Measurements from ENCODE around the gene WDR20.

WDR20 gene

GRCh38 chr14:102225386-102225785 is 85.7 kb downstream of the WDR20 start:
- Histone ChIP-seq H3K9me3 (ENCODE audit: control insufficient read depth, insufficient read depth, low read length) (no peaks in the 10 kb centered on the region), H3K4me3 (ENCODE audit: low read depth, low read length) (no peak overlapping the region), H3K4me1 (ENCODE audit: control insufficient read depth, insufficient read depth, low read length) (peaks cover 7% of the 10 kb centered on the region), H3K36me3 (ENCODE audit: control insufficient read depth, insufficient read depth, low read length) (peaks cover 2% of the 10 kb centered on the region), H3K9ac (ENCODE audit: low read depth, low read length) (no peak overlapping the region), H3K27me3 (ENCODE audit: control insufficient read depth, insufficient read depth, low read length) (no peaks in the 10 kb centered on the region)

- H3K9ac ChIP-seq (ENCODE audit: low read depth, low read length): no peak overlapping the region
- no peak overlapping the region for H3K4me3 ChIP-seq (ENCODE audit: low read depth, low read length)
- peaks cover 2% of the 10 kb centered on the region for H3K36me3 ChIP-seq (ENCODE audit: control insufficient read depth, insufficient read depth, low read length)
- H3K27me3 ChIP-seq (ENCODE audit: control insufficient read depth, insufficient read depth, low read length): no peaks in the 10 kb centered on the region
- H3K9me3 ChIP-seq (ENCODE audit: control insufficient read depth, insufficient read depth, low read length): no peaks in the 10 kb centered on the region
- H3K4me1 ChIP-seq (ENCODE audit: control insufficient read depth, insufficient read depth, low read length): peaks cover 7% of the 10 kb centered on the region
These were observed 86.2 kb downstream of the WDR20 start for GRCh38 chr14:102225936-102226335.

- Histone ChIP-seq H3K9me3 (ENCODE audit: control insufficient read depth, insufficient read depth, low read length) (no peaks in the 10 kb centered on the region), H3K36me3 (ENCODE audit: control insufficient read depth, insufficient read depth, low read length) (peaks cover 2% of the 10 kb centered on the region), H3K4me3 (ENCODE audit: low read depth, low read length) (no peak overlapping the region), H3K9ac (ENCODE audit: low read depth, low read length) (no peak overlapping the region), H3K4me1 (ENCODE audit: control insufficient read depth, insufficient read depth, low read length) (peaks cover 6% of the 10 kb centered on the region), H3K27me3 (ENCODE audit: control insufficient read depth, insufficient read depth, low read length) (no peaks in the 10 kb centered on the region)
These were observed 86.8 kb downstream of the WDR20 start for GRCh38 chr14:102226356-102227125.

- H3K9ac ChIP-seq (ENCODE audit: low read depth, low read length): no peak overlapping the region
- H3K9me3 ChIP-seq (ENCODE audit: control insufficient read depth, insufficient read depth, low read length): no peaks in the 10 kb centered on the region
- H3K4me1 ChIP-seq (ENCODE audit: control insufficient read depth, insufficient read depth, low read length): peaks cover under 1% of the 10 kb centered on the region
- no peak overlapping the region for H3K4me3 ChIP-seq (ENCODE audit: low read depth, low read length)
- peaks cover 2% of the 10 kb centered on the region for H3K36me3 ChIP-seq (ENCODE audit: control insufficient read depth, insufficient read depth, low read length)
- H3K27me3 ChIP-seq (ENCODE audit: control insufficient read depth, insufficient read depth, low read length): no peaks in the 10 kb centered on the region
These were observed 87.7 kb downstream of the WDR20 start for GRCh38 chr14:102227184-102227964.

- Histone ChIP-seq H3K9me3 (ENCODE audit: control insufficient read depth, insufficient read depth, low read length) (no peaks in the 10 kb centered on the region), H3K4me3 (ENCODE audit: low read depth, low read length) (no peak overlapping the region)
These were observed 89.5 kb downstream of the WDR20 start for GRCh38 chr14:102229071-102229738.

GRCh38 chr14:102229739-102230092 is 90.0 kb downstream of the WDR20 start:
- Histone ChIP-seq H3K9ac (ENCODE audit: low read depth, low read length) (no peak overlapping the region), H3K9me3 (ENCODE audit: control insufficient read depth, insufficient read depth, low read length) (no peaks in the 10 kb centered on the region), H3K36me3 (ENCODE audit: control insufficient read depth, insufficient read depth, low read length) (peaks cover 2% of the 10 kb centered on the region), H3K4me1 (ENCODE audit: control insufficient read depth, insufficient read depth, low read length) (no peaks in the 10 kb centered on the region), H3K4me3 (ENCODE audit: low read depth, low read length) (no peak overlapping the region), H3K27me3 (ENCODE audit: control insufficient read depth, insufficient read depth, low read length) (no peaks in the 10 kb centered on the region)

More at GRCh38 chr14:102229071-102229738, 89.5 kb downstream of the WDR20 start:
- Histone ChIP-seq H3K36me3 (ENCODE audit: control insufficient read depth, insufficient read depth, low read length) (peaks cover 2% of the 10 kb centered on the region), H3K9ac (ENCODE audit: low read depth, low read length) (no peak overlapping the region), H3K4me1 (ENCODE audit: control insufficient read depth, insufficient read depth, low read length) (no peaks in the 10 kb centered on the region), H3K27me3 (ENCODE audit: control insufficient read depth, insufficient read depth, low read length) (no peaks in the 10 kb centered on the region)

GRCh38 chr14:102230481-102231210 is 90.9 kb downstream of the WDR20 start:
- Histone ChIP-seq H3K4me3 (ENCODE audit: low read depth, low read length) (no peak overlapping the region), H3K36me3 (ENCODE audit: control insufficient read depth, insufficient read depth, low read length) (peaks cover 2% of the 10 kb centered on the region), H3K9ac (ENCODE audit: low read depth, low read length) (no peak overlapping the region), H3K27me3 (ENCODE audit: control insufficient read depth, insufficient read depth, low read length) (no peaks in the 10 kb centered on the region), H3K9me3 (ENCODE audit: control insufficient read depth, insufficient read depth, low read length) (no peaks in the 10 kb centered on the region), H3K4me1 (ENCODE audit: control insufficient read depth, insufficient read depth, low read length) (no peaks in the 10 kb centered on the region)

GRCh38 chr14:102231476-102232347 is 92.0 kb downstream of the WDR20 start:
- no peak overlapping the region for H3K9ac ChIP-seq (ENCODE audit: low read depth, low read length)
- H3K27me3 ChIP-seq (ENCODE audit: control insufficient read depth, insufficient read depth, low read length): no peaks in the 10 kb centered on the region
- no peaks in the 10 kb centered on the region for H3K9me3 ChIP-seq (ENCODE audit: control insufficient read depth, insufficient read depth, low read length)
- no peaks in the 10 kb centered on the region for H3K36me3 ChIP-seq (ENCODE audit: control insufficient read depth, insufficient read depth, low read length)
- H3K4me3 ChIP-seq (ENCODE audit: low read depth, low read length): no peak overlapping the region
- peaks cover 7% of the 10 kb centered on the region for H3K4me1 ChIP-seq (ENCODE audit: control insufficient read depth, insufficient read depth, low read length)

GRCh38 chr14:102232348-102232625 is 92.6 kb downstream of the WDR20 start:
- Histone ChIP-seq H3K9ac (ENCODE audit: low read depth, low read length) (no peak overlapping the region), H3K36me3 (ENCODE audit: control insufficient read depth, insufficient read depth, low read length) (no peaks in the 10 kb centered on the region), H3K9me3 (ENCODE audit: control insufficient read depth, insufficient read depth, low read length) (no peaks in the 10 kb centered on the region), H3K27me3 (ENCODE audit: control insufficient read depth, insufficient read depth, low read length) (no peaks in the 10 kb centered on the region), H3K4me1 (ENCODE audit: control insufficient read depth, insufficient read depth, low read length) (peaks cover 7% of the 10 kb centered on the region), H3K4me3 (ENCODE audit: low read depth, low read length) (no peak overlapping the region)

GRCh38 chr14:102233081-102233480 is 93.4 kb downstream of the WDR20 start:
- Histone ChIP-seq H3K36me3 (ENCODE audit: control insufficient read depth, insufficient read depth, low read length) (no peaks in the 10 kb centered on the region), H3K9ac (ENCODE audit: low read depth, low read length) (no peak overlapping the region), H3K27me3 (ENCODE audit: control insufficient read depth, insufficient read depth, low read length) (no peaks in the 10 kb centered on the region), H3K4me3 (ENCODE audit: low read depth, low read length) (no peak overlapping the region), H3K4me1 (ENCODE audit: control insufficient read depth, insufficient read depth, low read length) (peaks cover 7% of the 10 kb centered on the region), H3K9me3 (ENCODE audit: control insufficient read depth, insufficient read depth, low read length) (no peaks in the 10 kb centered on the region)
